AG08396 (cell line): ENCODE measurements around the gene GALNT10.

Source experiments
- DNase-seq: peaks from one replicate; pipeline ENCODE4 v3.0.0; 2012; ENCODE audit warnings: low spot score, mixed read lengths

Gene GALNT10

DNA sequence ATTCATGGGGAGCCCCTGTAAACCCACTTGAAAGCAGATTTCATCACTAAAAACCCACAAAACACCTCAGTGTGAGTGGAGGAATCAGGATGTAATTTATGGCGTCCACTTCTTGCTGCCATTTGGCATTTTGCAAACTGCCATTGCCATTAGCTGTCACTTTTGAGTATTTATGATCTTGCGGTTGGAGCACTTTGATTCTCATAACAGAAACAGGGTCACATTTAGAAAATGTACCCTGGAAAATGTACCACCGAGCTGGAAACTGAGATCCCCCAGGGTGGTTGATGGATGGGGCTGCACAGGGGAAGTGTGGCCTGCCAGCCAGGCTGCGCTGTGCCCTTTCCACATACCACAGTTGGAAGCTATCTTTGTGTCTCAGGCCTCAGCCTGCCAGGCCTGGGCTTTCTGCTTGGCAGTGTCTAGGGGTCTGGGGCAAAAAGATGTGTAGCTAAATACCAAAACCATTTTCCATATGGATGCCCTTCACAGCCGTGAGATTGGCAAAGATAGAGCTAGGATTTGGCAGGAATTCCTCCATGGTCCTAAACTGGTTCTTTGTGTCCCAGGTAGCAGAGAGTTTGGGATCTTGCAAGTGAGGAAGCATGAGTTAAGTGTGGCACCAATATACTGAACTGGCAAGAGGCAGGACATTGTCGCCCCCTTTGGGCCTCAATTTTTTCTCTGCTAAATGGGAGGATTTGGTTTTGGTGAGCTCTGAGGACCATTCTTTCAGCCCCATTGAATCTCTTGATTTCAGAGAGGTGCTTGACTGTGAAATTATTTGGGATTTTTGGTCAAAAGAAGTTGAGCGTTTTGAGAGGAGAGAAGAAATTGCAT, 46.2 kb downstream of the GALNT10 start:
- DNase-seq, result no peak

DNA sequence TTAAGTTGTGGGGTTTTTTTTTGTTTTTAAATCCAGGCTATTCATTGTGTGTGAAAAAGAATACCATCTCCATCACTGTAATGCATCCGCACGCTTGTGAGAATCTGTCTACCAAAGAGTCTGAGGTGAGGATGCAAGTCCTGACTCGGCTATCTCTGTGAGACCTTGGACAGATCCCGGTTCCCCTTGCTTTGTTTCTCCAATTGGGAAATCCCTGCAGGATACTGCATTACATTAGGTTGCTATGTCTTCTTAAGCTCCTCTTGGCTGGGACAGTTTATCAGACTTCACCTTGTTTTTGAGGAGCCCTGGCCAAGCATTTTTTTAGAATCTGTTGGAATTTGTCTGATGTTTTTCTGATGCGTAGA, 46.8 kb downstream of the GALNT10 start:
- no peak for DNase-seq

DNA sequence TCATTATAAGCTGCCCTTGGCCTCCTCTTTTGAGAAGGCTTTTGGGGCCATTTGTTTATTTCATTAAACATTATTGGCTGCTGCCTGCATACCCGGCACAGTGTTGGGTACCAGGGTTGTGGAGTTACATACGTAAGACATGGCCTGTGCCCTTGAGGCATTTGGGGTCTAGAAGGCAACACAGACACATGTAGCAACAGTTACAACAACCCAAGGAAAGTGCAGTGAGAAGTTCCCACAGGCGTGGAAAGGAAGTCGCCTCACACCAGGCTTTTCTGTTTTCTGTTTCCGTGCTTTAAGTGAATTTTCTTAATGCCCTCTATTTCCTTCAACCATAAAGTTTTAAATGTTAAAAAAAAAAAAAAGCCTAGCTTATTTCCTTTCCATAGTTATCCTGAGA, 47.4 kb downstream of the GALNT10 start:
- DNase-seq, result no peak

DNA sequence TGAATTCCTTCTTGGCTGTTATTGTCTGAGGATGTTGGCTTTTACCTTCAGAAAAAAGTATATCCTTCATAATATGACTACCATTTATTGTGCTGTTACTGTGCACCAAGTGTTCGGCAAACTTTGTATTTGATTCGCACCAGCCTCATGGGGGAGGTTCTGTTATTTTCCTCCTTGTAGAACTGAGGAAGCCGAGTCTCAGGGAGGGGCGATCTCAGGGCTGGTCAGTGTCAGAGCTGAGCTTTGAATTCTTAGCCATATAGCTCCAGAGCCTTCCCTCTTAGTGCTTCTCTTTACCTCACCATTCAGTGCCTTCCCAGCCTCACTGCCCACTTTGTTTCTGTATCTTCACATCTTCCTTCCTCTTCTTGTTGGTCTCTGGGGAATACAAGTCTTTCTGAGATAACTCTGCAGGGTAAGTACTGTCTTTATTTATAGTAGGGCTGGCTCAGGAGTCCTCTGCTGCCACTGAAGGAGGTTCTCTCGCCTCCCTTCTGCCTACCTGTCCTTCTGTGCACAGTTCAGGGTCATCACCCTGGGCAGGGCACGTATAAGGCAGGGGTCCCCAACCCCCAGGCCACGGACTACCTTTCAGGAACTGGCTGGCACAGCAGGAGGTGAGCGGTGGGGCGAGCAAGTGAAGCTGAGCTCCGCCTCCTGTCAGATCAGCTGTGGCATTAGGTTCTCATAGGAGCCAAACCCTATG, 48.4 kb downstream of the GALNT10 start:
- DNase-seq, result no peak

DNA sequence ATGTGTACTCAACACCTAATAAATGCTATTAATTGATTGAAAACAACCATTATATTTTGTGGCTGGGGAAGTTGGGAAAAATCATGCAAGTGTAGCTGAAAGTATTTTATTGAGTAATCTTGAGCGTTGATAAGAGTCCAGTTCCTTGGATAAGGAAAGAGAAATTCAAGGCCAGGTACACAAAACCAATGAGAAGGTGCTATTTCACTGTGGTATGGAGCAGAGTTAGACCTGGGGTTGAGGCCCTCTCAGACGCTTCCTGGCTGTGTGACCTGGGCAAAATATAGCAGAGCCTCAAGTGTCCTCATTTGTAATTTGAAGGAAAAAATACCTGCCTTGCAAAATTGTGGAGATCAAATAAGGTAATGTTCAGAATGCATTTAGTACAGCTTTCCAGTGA, 50.1 kb downstream of the GALNT10 start:
- no peak for DNase-seq

DNA sequence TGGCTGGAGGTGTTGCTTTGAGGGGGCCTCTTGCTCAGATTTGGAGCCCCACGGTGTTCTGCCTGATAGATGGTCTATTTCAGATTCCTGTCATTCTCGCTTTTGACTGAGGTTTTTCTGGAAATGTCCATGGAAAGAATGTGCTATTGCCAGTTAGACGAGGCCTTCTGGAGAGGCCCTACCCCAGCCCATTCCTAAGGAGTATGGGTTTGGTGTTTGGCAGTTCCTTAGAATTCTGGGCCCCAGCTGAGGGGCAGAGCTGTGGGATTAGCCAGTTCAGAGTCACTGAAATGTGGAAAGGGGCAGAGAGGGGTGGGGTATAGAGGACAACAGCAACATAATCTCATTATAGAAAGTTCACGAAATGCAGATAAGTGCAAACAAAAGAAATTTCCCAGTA, 50.5 kb downstream of the GALNT10 start:
- no peak for DNase-seq

DNA sequence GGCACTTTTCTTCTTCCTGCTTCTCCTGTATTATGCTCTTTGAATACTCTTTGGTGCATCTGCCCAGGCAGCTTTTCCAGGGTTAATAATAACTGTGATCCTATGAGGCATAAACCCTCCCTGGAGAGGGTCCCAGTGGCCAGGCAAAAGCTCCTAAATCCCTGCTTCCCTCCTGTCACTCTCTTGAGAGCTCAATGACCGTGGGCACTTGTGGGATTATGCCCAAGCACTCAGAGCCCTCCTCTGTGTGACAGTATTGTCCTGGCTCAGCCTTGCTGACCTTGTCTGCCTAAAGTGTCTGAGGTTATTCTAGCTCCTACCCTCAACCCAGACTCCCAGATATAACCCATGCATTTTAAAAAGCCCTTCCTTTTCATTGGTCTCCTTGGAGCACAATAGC, 51.9 kb downstream of the GALNT10 start:
- DNase-seq, result no peak

DNA sequence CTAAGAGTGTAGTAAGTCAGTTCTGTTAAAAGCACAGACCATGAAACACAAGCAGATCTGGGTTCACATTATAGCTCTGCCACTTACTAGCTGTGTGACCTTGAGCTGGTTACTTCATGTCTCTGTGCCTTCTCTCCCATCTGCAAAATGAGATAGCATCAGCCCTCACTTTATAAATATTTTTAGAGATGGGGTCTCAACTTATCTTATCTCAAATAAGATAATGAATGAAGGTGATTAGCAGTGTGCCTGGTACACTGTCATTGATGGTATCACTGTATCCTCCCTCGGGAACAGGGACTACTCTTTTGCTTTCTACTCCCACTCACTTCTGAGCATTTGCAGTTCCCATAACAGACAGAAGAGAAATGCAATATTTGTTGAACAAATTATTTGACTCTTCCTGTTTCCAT, 52.4 kb downstream of the GALNT10 start:
- DNase-seq, result no peak

DNA sequence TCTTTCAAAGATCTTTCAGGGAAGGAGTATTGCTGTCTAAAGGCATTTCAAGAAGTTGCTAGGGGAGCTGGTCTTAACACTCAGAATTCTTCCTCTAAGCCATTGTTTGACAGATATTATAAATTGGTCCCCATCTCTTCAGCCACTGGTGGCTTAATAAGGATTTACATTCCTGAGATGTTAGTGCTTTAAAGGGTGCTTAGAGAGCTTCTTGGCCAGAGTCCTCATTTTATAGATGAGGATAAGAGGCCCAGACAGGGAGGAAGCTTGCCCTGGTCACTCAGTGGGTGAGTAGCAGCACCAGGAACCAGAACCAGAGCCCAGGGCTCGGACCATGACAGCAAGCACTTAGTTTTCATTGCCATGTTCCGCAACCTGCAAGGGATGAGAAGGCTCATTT, 53.2 kb downstream of the GALNT10 start:
- peak; percentile 38 for DNase-seq

DNA sequence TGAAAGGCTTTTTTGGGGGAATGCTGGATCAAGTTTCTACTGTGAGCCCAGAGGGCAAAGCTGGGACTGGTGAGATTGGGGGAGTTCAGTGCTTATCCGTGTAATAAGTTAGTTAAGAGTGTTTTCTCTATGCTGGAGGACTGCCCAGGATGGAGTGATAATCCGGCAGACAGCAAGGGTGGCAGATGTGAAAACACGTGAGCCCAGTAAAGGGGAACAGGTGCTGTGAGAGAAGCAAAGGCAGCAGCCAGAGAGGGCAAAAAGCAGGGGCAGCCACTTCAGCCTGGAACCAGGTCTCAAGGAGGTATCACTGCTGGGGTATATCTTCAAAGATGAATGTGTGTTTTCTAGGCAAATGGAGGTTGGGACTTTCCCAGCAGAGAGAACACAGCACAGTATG, 53.9 kb downstream of the GALNT10 start:
- no peak for DNase-seq

DNA sequence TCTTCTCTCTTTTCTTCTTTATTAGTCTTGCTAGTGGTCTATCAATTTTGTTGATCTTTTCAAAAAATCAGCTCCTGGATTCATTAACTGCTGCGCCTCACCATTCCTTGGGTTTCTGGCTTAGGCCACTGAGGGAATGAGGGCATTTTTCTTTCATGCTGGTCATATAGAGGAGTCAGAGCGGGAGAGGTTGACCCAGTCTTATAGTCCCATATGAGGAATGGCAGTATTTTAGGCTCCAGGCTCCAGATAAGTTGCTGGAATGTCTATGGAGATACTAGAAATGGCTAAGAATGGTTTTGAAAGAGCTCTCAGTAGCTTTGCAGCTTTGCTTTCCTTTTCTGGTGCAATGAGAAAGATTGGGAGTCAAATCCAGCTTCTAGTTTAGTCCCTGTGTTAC, 58.2 kb downstream of the GALNT10 start:
- DNase-seq, result no peak

DNA sequence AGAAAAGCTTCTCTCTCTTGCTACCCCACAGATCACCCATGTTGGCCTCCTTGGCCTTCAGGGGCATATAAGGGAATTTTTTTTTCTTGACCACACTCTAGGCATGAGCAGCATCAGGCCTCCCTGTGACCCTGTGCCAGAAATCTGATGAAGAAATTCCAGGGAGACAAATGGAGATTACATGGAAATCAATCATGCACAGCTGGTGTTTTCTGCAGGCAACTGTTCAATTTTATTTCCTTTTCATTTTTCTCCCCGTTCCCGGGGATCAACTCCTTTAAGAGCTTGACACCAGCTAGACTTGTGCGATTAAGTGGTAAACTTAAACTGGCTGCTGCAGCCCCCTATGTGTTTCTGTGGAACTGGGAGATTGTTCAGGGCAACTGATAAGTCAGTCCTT, 59.3 kb downstream of the GALNT10 start:
- no peak for DNase-seq

DNA sequence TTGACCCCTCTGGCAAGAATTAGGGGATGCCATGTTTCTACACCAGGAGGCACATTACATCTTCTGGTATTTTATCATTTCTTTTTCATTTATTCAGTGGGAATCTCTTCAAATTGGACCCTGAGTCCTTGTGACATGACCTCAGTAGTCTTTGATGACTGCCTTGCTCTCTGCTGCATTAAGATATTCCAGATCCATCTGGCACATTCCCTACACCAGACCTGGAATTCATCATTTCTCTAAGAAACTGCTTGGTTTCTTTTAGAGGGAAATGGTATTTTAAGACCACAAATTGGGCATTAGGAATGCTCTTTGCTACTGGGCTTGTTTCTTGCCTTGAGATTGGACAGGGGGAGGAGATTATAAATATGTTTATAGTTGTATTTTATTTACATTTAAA, 61.0 kb downstream of the GALNT10 start:
- DNase-seq, result no peak

DNA sequence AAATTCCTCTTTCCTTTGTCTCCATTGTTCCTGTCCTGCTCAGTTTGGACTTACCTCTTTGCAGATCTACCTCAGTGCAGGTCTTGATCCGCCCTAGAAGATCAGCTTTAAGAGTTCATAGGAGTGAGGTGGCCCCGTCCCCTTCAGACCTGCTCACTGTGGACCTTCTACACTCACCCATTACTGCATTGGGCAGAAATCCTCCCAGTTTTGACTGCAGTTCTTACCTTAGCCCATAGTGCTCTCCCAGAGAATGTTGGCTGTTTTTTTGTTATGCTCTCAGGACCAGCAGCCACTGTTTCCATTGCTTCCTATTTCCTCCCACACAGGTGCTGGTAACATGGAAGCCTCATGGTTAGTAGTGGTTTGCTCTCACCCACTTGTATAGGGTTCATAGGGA, 63.3 kb downstream of the GALNT10 start:
- DNase-seq, result no peak

DNA sequence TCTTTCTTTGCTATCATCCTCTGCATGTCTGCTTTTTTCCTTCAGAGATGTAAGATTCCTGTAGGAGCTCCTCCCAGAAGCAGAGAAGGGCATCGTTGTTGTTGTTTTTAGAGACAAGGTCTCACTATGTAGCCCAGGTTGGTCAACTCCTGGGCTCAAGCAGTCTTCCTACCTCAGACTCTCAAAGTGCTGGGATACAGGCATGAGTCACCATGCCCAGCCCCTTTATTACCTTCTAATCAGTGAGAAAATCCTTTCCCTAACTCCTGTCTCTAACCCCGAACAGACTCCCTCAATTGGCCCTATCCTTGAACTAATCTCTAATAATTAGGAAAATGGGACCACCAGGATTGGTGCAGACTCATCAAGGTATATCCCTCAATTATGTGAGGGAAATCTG, 64.4 kb downstream of the GALNT10 start:
- DNase-seq, result no peak

DNA sequence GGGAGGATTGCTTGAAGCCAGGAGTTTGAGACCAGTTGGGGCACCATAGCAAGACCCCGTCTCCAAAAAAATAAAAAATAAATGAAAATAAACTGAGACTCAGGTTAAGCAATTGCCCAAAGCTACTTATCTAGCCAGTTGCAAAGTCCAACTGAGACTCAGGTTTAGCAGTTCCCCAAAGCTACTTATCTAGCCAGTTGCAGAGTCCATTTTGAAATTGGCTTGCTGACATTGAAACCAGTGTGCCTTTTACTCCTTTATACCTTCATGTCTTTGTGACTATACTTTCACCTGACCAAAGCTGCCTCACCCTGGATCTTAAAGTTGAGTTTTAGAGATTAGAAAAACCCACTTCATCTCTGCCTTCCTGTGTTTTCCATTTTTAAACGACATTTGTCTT, 66.5 kb downstream of the GALNT10 start:
- DNase-seq, result no peak

DNA sequence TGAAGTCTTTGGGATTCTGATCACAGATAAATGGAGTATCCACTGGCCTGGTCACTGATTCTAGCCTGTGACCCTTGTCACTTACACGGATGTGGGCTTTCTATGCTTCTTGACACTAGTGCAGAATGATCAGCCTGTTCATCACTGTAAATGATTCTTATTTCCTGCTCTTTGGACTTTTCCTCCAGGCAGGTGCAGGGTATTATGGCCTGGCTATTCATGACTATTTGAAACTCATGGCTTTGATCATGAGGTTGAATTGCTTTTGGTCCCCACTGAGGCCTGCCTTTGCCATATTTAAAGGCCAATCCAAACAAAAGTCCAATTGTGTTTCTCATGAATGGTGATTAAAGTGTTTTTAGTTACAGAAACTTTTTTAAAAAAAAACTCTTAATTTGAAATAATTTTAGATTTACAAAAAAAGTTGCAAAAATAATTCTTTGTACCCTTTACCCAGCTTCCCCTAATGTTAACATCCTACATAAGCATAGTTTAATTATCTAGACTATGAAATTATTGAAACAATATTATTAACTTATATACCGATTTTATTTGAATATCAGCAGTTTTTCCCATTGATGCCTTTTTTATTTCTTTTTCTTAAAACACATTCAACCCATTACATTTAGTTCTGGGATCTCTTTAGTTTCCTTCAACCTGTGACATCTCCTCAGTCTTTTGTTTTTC, 68.1 kb downstream of the GALNT10 start:
- DNase-seq, result no peak

DNA sequence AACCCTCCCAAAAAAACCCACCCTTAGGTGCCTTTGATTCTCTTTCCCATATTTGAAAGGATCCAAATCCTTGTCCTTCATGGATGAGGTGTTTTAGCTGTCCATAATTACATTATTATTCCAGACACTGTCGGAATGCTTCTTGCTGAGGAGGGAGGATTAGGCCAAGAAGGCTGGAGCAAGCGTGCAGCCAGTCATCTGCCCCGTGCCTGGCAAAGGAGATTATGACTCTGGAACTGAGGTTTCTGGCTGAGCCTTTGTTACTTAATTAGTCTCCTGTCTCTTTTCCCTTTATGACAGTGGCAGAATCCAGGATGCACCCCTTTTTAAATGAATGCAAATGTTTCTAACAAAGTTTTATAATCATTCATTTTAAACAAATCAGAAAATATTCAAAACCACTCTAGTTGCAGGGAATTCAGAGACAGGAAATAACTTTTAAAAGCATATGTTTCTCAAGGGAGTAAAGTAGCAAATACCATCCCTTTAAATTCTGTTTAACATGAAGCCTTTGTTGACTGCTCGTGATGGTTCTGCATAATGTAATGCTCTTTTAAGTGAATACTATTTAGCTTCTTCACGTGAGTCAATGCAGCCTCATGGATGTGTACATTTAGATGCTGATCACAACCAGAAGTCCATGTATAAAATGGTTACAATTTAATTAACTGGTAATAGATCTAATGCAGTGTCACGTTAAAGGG, 69.8 kb downstream of the GALNT10 start:
- DNase-seq, result no peak

DNA sequence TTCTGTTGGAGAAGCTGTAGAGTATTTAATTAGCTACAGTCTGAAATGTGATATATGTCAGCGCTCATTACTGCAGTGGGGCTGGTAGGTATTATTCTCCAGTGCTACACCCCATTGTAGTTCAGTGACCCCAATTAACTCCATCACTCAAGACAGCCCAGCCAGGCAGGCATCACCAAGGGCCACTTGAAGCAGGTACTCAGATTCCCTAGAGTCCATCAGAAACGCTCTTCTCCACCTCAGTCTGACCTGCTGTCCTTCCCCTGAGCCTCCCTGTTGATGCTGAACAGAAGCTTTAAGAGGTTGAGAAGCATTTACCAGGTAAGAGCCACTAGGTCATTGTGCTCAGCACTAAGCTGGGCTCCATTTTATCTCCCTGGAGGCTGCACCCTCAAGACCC, 71.8 kb downstream of the GALNT10 start:
- no peak for DNase-seq

DNA sequence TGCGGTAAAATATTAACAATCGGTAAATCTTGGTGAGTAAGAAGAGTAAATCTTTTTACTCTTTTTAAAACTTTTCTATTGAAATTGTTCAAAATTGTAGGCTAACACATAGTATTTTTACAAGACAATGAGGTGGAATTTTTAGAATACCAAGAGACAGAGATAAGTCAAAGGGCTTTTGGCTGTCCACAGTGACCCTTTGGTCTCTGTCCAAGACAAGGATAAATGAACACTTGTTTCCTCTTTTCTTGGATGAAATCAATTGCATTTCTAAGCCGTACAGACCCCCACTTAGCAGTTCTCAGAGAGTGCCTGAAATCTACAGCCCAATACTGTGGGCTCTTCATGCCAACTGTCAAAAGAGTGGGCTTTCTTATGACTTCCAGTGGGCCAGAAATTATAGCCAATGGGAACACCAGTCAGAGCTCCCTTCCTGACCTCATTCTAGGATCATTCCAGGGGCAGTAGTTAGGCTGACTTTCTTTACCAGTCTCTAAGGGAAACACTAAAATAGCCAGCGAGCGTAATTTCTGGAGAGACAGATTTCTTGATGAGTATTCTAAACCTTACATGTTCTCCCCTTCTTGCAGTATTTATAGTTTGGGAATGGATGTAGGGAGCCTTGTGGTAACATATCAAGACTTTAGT, 74.1 kb downstream of the GALNT10 start:
- no peak for DNase-seq

DNA sequence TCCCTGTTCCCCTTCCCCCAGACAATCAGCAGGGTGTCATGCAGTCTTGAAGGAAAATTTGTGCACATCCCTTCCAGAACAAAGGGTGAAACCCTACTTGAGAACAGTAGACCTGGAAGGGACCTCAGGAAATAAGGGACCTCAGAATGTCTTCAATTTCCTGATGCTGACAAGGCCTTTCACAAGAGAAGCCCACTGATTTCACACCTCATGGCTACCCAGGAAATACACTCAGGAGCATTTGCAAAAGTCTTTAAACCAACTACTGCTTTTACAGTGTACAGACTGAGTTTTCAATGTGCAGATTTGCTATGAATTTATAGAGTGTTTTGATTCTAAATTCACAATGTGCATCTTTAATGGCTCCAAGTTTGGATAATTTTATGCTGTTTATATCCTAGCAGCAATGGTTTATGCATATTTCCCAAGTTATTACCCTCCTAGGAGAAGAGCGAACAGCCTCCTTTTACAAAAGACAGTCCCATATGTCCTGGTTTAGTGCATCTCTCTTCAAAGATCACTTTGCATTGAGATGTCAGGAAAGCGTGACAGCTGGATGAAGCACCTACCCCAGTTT, 74.8 kb downstream of the GALNT10 start:
- no peak for DNase-seq

DNA sequence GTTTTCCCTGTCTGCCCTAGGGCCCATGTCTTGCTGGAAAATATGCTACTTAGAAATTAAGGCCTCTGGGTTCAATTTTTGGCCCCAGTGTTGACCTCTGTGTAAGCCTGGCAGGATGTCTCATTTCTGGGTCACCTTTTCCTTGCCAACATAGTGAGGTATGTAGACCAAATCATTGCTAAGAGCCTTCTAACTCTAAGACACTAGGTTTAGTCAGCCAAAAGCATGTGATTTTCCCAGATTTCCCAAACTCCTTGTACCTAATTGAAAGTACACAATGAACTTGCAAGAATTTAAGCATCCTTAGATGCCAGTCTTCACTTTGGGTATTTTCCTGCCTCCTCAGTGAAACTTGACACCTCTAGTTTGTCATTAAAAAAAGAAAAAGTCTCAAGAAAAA, 77.0 kb downstream of the GALNT10 start:
- no peak for DNase-seq
